Putamen (tissue), 1 donor: ENCODE data around the gene VAV2.

Source experiments
- DNase-seq: peaks from one replicate; pipeline ENCODE4 v3.0.0-alpha.2; 2016; ENCODE audit warnings: low spot score

Gene VAV2

DNA sequence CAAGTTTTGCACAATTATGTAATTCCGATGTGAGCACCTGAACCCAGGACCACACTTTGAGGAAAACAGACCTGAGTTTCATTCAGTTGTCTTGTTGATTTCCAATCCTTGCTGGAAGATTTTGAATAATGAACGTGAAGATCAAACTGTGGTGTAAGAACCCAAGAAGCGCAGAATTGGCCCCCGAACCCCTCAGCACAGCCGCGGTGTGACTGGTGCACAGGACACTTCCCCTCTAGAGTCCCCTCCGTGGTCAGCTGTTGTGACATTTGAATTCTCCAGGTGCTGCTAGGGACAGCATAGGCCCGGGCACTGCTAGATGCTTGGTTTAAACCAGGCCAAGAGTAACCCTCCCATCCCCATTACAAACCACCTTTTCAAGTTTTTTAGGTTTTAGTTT, 34.9 kb upstream of the VAV2 start:
- no peak for DNase-seq

GRCh38 chr9:134026581-134026980, 34.5 kb upstream of the VAV2 start:
- DNase-seq: no peak

DNA sequence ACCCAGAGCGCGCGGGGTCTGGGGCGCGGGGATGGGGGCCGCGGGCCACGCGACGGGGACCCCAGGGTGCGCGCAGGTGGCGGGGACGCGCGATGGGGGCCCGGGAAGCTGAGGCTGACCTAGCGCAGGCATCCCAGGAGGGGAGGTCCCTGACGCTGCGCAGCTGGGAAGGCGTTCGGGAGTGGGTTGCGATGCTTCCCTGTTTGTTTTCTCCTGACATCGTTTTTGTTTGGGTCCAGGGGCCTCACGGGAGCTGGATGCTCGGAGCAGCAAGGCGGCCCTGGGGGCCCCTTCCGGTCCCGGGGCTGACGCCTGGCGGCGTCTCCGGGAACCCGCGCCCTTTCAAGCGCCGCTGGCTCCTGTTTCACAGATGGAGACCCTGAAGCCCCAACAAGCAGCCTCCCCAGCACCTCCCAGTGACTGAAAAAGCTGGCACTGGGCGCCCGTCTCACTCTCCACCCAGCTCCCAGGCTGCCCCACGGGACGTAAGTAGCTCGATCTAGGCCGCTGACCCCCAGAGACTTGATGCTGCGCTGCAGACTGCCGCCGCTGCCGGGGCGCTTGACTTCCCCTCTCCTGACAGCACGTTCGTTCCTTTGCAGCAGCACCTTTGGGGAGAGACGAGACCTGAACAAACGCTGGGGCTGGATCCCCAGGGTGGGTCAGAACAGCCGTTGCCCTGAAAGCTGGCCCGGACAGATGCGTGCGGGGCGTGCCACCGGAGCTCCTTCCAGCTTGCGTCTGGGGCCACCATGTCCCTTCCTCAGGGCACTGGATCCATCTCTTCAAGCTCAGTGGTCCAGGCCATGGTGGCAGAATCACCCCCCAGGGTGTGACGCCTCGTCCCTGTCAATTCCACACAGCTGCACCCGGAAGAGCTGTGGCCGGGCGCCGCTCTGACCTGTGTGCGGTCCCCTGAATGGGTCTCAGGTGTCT, 33.8 kb upstream of the VAV2 start:
- peak; percentile 19 for DNase-seq

GRCh38 chr9:134024828-134025605, 32.9 kb upstream of the VAV2 start, which contains the start of gene BRD3OS:
Gene BRD3OS (plus strand): TSS chr9:134025481. CDS start chr9:134026748, 1,267 bp downstream.
- DNase-seq: peak; percentile 100

GRCh38 chr9:134024214-134024792, 32.2 kb upstream of the VAV2 start:
- DNase-seq: no peak

- no peak for DNase-seq
Measured at GRCh38 chr9:134014946-134015345, 22.8 kb upstream of the VAV2 start.

DNA sequence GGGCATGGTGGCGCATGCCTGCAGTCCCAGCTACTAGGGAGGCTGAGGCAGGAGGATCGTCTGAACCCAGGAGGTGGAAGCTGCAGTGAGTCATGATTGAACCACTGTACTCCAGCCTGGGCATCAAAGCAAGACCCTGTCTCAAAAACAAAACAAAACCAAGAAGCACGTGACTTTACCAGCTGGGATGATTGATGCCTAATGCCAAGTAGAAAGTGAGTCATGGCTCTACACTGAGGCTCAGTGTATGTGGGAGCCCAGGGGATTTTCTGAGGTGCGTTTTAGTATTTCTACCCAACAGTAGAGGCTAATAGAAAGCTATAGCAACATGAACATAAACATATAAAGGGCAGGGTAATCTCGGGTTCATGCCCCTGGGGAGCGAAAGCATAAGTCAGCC, 19.3 kb upstream of the VAV2 start:
- no peak for DNase-seq

DNA sequence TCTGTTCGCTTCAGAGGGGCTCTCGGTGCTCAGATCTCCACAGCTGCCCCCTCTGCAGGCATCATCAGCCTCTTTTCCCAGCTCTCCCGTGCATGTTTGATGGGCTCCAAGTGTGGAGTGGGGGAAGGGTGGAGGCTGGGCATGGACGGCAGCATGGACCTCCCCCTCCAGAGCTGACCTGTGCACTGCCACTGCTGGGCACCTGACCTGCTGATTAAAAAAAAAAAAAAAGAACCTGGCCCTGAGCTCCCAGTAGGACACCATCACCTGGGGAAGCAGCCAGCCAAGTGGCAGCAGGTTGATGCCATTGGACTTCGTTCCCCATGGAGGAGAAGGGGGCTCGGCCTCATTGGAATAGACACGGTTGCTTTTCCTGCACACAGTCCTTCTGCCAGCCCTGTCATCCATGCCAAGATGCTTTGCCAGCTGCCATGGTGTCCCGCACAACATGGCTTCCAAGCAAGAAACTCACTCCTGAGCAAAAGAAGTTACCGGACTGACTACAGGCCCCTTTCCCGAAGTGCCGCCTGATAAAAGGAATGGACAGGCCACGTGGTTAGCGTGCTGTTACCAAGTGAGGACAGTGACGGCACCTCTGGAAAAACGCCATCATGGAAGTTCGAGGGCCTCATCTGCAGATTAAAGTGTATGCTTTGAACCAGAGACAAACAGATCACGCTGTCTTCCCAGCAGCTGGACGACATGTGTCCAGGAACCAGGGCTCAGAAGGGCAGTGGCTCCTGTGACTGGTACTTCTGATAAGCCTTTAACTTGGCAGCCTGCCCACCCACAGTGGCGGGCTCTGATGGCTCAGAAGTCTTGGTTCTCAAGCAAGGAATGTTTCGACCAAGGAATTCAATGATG, 18.4 kb upstream of the VAV2 start:
- no peak for DNase-seq

DNA sequence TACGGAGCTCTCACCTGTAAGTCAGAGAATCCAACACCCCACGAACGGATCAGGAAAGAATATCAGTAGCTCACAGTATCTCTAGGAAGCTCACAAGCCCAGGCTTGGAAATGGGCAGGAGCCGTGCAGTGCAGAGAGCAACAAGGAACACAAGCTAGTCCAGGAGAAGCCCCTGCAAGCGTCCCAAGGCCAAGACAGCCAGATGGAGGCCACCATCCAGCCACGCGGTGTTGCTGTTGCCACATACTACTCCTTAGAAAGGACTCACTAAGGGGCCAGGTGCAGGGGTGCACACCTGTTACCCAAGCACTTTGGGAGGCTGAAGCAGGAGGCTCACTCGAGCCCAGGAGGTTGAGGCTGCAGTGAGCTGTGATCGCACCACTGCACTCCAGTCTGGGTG, 15.4 kb upstream of the VAV2 start:
- DNase-seq: no peak

DNA sequence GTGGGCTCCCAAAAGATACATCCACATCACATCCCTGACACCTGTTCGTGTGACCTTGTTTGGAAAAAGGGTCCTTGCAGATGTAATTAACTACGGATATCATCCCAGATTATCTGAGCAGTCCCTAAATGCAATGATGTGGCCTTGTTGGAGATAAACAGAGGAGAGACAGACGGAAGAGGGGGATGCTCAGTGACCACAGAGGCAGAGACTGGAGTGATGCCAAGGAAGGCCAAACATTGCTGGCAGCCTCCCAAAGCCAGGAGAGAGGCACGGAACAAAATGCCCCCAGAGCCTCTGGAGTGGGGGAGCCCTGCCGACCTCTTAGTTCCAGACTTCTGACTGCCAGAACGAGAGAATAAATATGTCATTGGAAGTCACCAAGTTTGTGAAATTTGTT, 15.0 kb upstream of the VAV2 start:
- no peak for DNase-seq

- DNase-seq: no peak
Measured at GRCh38 chr9:134005381-134005780, 13.3 kb upstream of the VAV2 start.

DNA sequence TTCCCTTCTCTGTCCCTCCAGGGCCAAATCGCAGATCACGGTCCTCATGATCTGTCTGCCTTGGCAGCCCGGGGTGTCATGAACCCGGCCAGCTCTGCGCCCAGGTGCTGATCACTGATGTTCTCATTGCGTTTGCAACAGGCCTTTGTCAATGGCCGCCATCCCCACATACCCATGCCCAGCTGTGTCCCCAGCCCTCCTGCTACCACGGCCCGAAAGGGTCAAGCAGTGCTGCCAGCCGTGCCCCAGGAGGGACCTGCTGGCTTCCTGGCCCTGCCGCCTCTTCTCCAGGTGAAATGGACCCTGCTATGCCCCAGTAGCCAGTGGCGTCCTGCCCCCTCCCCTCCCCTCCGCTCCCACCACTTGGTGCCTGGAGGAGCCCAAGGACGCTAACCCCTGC, 12.8 kb upstream of the VAV2 start:
- DNase-seq: no peak

GRCh38 chr9:134004131-134004873, 12.2 kb upstream of the VAV2 start:
- DNase-seq: no peak

GRCh38 chr9:134003237-134003636, 11.1 kb upstream of the VAV2 start:
- DNase-seq: no peak

DNA sequence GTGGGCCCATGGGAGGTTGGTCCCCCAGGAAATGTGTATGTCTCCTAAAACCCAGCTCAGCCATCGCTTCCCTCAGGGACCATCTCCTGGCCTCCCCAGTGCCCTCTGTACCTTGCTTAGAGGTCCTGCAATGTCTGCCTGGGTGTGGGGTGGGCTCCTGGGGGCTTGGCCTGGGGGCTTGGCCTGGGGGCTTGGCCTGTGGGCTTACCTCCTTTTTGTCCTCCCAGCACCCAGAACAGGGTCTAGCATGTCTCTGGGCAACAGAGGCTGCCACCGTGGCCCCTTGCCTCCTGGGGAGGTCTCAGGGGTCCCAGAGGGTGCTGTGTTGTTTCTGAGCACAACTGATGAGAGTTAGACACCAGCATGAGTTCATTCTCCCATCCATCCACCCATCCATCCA, 10.7 kb upstream of the VAV2 start:
- DNase-seq: no peak

GRCh38 chr9:133999851-134000265, 7.7 kb upstream of the VAV2 start:
- no peak for DNase-seq

DNA sequence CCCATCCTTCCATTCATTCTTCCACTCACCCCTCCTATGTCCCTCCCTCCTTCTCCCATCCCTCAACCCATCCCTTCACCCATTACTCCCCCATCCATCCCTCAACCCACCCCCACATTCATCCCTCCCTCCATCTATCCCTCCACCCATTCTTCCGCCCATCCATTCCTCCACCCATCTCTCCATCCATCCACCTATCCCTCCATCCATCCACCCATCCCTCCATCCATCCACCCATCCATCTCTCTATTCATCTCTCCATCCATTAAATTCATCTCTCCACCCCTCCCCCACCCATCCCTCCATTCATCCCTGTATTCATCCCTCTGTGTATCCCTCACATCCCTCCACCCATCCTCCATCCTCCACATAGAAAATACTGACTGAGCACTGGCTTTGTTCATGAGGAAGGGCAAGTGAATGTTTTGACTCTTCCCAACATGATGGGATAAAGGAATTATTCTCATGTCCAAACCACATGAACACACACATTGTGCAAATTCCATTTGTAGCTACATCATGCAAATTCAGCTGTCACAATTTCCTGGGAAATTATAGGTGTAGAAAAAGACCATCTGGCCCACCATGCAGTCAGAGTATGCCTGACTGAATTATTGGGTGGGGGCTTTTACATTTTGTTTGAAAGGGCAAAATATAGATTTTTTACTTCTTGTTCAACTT, 6.9 kb upstream of the VAV2 start:
- no peak for DNase-seq

DNA sequence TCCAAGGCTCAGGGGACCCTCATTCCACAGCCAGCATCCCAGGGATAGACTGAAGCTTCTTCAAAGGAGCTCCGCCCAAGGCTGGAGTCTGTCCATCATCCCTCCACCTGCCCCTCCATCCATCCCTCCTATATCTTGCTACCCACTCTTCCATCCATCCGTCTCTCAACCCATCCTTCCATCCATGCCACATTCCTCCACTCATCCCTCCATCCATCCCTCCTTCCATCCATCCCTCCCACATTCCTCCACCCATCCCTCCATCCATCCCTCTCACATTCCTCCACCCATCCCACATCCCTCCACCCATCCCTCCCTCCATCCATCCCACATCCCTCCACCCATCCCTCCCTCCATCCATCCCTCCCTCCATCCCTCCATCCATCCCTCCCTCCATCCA, 5.5 kb upstream of the VAV2 start:
- DNase-seq: no peak

- DNase-seq: peak; percentile 24
Measured at GRCh38 chr9:133996531-133997520, 4.7 kb upstream of the VAV2 start.
